ENCODE data around the gene ITPR1.

The ITPR1 gene

DNA sequence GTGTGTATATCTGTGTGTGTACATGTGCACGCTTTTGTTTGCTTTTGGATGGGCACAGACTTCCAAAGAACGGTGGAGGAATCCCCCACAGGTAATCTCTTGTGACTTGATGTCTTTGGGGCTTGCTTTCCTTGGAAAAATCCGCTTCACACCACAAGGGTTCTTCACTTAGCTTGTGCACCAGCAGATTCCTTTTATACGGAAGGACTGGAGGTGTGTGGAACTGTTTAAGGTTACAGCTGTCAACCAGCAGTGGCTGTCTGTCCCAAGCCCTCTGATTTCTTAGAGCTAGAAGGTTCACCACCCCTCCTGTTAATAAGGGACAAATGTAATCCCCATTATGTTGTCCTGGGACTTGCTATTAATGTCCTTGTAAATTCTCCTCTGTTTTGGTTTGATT is 193.5 kb downstream of the ITPR1 start:
- DNase-seq (ENCODE audit: low read depth), result no peak

DNA sequence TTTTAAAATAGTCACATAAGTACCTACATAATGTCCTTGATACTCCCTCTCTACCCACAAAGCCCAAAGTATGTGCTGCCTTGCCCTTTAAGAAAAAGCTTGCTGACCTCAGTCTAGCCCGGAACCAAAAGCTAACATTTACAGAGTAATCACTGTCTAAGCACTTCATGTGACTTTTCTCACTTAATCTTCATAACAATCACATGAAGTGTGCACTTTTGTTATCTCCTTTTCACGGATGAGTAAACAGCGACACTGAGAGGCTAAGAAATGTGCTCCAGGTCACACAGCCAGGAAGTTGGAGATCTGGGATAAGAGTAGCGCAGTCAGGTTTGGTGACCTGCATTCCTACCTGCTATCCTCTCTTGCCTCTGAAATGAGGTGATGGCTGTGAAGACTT is 194.0 kb downstream of the ITPR1 start:
- DNase-seq (ENCODE audit: low read depth), result no peak

DNA sequence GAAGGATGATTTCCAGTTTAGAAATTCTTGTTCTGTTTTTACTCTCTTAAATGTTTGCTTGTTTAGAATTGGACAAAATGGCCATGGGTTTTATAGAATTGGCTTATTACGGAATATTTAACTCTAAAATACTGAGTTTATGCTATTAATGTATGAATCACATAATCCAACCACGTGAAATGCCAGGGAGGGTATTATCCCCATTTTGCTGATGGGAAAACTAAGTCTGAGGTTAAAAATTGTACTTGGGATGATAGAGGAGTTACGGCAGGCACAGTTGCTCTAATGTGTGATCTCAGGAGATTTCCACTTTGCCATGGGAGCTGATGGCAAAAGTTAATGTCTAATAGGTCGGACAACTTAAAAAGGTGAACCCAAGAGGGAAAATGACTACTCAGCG is 194.4 kb downstream of the ITPR1 start:
- no peak for DNase-seq (ENCODE audit: low read depth)

DNA sequence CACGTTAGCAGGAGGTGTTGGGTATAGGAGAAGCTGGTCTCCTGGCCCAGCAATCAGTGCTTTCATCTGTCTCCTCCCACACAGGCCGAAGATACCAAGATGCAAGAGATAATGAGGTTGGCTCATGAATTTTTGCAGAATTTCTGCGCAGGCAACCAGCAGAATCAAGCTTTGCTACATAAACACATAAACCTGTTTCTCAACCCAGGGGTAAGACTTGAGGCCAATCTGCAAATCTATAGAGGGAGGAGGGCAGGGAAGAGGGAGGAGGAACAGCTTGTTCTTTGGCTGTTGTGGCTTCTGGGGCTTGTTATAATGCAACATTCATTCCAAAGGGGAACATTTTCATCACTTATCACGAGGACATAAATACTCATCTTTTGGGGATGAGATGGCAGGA is 195.3 kb downstream of the ITPR1 start:
- no peak for DNase-seq (ENCODE audit: low read depth)

DNA sequence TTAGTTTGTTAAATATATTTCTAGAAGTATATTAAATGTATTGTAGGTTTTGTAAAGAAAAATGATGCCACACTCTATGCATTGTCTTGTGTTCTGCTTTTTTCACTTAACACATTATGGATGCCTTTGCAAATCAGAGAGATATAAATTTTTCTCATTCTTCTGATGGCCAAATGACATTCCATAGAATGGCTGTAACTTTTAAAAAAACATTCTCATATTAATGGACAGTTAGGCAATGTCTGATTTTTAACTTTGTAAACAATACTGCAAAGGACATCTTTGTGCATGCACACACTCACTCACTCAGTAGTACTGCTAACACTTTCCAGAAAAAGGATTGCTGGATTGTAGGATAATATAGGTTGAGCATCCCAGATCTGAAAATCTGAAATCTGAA is 195.9 kb downstream of the ITPR1 start:
- DNase-seq (ENCODE audit: low read depth), result no peak

DNA sequence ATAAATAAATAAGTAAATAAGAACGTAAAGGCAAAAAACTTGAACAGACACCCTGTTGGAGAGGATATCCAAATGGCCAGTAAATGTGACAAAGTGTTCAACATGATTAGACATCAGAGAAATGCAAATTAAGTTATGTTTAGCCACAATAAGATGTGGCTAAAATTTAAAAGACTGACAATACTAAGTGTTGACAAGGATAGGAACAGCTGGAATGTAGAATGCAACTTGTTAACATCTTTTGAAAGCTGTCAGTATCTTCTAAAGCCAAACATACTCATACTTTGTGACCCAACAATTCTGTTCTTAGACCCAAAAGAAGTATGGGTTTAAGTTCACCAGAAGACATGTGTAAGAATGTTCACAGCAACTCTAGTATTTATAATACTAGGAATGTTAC is 197.1 kb downstream of the ITPR1 start:
- no peak for DNase-seq (ENCODE audit: low read depth)

DNA sequence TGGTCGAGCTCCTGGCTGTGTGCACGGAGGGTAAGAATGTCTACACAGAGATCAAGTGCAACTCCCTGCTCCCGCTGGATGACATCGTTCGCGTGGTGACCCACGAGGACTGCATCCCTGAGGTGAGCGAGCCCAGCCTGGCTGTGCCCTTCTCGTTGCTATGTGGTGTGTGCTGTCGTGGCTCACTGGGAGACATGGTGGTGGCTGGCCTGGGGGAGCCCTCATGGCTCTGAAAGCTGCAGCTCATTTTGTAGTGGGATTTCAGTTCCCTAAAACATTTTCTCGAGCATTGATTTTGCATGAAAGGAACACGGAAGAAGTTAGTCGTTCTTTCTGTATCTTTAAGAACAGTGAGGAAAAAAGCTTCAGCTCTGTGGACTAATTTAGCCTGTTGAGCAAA is 200.5 kb downstream of the ITPR1 start:
- DNase-seq (ENCODE audit: low read depth), result no peak

DNA sequence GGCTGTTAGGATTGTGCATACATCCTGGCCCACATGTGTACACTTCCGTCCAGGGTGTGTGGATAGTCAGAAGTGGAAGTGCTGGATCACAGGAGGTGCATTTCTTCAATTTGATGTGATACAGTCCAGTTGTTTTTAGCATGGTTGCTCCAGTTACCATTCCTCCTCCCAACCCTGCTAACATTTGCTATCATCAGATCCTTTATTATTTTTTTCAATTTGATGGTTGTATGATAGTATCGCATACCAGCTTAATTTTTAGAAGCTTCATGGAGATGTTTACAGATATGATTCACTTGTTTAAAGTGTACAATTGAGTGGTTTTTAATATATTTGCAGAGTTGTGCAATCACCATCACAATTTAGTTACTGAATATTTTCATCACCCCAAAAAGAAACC is 202.7 kb downstream of the ITPR1 start:
- no peak for DNase-seq (ENCODE audit: low read depth)

DNA sequence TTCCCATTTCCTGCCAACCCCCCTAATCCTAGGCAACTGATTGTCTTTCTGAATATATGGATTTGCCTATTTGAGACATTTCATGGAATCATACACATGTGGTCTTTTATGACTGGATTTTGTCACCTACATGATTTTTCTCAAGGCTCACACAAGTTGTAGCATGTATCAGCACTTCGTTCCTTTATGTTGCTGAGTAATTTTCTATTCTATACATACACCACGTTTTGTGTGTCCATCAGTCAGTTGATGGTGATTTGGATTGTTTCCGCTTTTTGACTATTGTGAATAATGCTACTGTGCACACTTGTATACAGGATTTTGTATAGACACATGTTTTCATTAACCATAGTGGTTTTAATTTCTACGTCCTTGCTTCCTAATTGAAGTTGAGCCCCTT is 203.1 kb downstream of the ITPR1 start:
- DNase-seq (ENCODE audit: low read depth), result no peak

DNA sequence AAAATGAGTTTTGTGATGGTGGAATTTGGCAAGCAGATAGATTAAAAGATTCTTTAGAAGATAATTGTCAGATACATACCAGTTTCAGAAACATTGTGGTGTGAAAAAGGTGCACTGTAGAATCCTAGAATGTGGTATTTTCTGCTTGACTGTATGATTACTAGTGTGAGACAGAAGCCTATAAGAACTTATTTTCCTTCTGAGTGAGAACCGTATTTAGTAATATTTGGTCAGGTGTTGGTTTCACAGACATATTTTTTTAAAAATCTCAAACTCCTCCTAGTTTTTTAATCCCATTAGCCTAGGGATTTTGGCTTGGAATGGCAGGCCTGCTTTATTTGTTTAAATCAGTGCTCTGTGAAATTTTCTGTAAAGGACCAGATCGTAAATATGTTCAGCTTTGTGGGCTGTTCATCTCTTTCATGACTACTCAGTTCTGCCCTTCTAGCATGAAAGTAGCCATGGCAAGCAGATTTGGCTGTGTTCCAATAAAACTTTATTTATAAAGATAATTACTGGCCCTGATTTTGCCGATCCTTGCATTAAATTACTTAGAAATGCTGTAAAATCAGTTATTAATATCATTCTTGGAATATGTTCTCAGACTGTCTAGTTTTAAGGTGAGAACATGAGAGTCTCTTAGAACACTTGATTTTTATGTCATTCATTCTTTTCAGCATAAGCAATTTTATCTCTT is 205.1 kb downstream of the ITPR1 start:
- no peak for DNase-seq (ENCODE audit: low read depth)

DNA sequence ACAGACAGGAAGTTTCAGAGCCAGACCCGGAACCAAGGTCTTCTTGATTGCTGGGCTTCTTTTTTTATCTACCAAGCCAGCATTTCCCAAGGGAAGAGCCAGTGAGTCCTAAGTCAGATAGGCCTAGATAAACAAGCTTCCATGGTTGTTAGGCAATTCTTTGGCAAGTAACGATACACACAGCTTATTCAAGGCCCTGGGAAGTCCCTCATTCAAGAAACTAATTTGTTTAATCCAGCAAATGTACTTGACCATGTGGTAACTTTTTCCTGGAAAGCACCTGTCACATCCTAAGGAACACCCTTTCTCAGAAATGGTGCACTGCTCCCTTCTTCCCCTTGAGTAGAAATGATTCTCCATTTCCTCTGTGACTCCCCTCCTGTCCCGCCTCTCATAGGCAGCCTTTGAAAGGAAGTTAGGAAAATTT is 209.9 kb downstream of the ITPR1 start:
- DNase-seq (ENCODE audit: low read depth), result no peak

DNA sequence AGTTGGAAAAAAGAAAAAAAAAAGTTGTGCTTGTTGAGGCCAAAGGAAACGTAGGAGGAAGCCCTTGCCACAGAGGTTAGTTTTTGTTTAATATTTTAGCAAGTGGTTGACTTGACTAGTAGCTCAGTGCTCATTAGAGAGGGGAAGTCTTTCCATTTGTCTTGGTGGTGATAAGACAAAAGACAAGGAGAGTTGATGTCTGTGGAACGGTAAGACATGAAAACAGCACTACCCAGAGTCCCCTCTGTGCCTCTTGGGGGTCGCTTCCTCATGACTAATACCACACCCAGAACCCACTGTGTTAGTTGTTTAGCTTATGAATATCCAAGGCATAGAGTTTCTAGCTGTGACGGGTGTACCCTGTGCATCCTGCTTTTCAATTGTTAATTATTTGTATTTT is 211.4 kb downstream of the ITPR1 start:
- DNase-seq (ENCODE audit: low read depth), result no peak

DNA sequence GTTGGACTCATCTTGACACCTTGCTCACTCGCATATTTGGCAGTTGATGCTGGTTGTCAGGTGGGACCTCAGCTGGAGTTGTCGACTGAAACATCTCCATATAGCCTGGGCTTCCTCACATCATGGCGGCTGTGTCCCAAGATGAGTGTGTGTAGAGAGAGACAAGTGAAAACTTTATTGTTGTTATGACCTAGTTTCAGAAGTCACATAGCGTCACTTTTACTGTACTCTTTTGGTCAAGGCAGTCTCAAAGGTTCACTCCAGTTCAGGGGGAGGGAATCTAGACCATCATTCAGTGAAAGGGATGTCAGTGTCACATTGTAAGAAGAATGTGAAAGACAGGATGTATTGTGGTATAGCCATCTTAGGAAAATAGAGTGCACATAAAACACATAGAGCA is 214.2 kb downstream of the ITPR1 start:
- DNase-seq (ENCODE audit: low read depth), result no peak

DNA sequence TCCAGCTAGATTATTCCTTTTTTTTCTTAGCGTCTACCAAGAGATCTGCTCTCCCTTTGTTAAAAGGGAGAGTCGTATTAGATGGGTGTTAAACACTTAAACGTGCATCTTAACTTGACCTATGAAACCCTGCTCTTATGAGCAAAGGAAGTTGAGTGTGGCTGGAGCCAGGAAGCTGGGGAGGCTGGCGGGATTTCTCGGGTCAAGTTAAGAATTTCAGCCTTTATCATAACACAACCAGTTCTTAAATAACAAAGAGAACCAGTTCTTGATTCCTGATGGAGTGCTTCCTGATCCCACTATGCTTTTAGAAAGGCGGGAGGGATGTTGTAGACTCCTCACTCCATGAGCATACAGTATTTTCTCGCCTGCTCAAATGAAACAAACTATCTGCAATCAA is 215.1 kb downstream of the ITPR1 start:
- DNase-seq (ENCODE audit: low read depth), result no peak

DNA sequence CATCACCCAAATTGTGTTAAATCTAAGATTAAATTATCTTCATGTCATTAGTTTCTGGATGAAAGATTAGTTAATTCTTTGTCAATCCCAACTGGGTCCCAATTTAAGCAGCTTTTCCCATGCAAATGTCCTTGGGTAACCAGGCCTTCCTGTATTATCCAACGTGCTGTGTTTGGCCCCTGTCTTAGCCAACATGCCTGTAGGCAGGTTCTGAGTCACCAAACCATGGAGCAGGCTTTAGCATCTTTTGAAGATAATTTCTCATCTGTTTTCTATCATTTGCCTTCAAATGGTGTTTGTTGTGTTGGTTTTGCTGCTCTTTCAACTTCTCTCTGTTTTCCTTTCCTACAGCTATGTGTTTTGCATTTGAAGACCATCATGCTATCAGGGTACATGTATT is 216.2 kb downstream of the ITPR1 start:
- DNase-seq (ENCODE audit: low read depth), result no peak

DNA sequence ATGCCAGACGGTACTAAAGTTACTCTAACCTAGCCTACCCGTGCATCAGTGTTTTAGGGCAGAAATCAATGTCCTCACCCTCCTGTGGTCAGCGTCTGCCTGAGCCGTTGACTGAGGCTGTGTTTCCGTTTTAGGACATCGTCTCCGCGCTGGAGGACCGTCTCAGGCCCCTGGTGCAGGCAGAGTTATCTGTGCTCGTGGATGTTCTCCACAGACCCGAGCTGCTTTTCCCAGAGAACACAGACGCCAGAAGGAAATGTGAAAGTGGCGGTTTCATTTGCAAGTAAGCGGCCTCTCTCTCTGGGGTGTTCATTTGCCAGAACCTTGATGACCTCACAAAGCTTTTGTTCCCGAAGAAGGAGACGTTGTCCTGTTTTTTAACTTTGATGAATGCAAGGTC is 217.0 kb downstream of the ITPR1 start:
- DNase-seq (ENCODE audit: low read depth), result no peak

DNA sequence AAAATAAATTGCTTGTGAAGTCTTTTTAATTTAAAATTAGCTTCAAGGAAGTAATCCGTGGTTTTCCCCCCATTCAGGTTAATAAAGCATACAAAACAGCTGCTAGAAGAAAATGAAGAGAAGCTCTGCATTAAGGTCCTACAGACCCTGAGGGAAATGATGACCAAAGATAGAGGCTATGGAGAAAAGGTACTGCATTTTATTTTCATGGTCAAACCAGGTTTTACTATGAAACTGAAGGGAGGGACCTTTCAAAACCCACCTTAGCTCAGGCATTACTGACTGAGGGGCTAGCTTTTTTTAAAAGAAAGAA is 218.5 kb downstream of the ITPR1 start:
- DNase-seq (ENCODE audit: low read depth), result no peak

DNA sequence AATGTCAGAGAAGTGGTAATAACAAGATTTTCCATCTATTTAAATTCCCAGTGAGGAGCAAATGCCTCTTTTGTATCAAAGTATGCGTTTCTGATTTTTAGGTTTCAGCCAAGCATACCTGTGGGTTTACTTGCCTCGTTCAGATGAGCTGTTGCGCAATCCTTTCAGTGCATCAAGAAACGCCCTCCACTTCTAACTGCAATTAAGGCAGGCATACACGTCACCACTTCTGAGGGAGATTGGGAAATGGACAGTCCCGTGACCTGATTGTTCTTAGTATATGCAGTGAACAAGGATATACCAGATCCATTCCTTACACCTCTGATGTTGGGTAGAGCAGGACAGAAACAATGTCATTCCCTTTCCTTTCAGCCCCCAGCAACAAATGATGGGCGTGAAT is 219.0 kb downstream of the ITPR1 start:
- DNase-seq (ENCODE audit: low read depth), result no peak

DNA sequence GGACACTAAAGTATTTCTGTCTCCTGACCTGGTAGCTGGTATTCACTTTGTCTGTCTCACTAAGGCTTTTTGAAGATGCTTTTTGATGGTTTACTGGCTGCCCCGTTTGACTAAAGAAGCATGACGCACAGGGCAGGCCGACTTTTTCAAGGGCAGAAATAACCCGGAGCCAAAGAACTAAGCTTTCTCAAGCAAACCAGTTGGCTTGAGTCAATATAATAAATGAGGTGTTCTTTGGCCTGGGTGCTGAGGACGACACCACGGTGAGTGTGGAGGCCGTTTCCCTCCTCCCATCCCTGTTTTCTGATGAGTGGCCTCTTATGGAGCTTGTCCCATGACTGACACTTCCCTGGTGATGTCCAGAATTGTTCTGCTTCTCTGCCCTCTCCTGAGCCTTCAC is 220.9 kb downstream of the ITPR1 start:
- DNase-seq (ENCODE audit: low read depth), result no peak

DNA sequence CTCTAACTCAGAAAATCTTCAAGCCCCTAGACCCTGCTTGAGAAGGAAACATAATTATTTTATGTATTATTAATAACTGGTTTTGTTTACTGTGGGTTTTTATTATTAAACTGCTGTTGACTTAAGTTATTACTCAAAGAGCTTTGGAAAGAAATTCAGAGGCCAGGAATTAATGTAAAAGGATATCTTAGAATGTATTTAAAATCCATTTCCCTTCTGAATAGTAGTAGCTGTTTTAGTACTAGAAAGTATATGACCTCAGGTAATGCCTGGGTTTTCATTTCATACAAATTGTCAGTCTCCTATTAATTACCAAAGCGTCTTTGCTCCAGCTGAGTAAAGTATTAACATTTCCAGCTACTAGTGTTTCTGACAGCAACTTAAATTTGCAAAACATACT is 223.1 kb downstream of the ITPR1 start:
- no peak for DNase-seq (ENCODE audit: low read depth)

DNA sequence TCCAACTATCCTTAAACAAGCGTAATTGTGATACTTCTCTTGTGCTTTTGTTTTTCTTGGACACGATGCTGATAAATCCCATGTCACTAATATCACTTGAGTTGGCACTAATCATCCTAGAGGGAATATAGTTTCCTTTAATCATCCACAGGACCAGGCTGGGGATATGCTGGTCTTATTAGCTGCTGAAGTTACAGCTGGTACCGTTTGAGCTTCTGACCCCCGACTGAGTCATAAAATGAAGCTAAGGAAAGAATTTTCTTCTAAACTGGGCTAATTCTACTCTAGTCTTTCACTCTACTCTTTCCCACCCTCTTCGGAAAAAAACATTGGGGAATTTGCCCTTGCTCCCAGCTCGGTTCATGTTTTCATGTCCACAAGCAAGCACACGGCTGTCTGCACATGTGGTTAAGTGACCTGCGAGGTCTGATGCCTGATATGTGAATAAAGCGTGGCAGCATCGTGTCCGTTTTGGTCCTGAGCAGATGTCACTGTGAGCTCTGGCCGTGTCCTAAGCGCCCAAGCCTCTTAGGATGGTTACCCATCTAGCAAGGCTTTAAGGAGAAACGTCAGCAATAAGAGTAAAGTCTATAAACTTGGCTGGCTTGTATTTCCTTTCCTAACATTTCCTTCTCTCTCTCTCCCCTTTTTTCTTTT is 223.7 kb downstream of the ITPR1 start:
- DNase-seq (ENCODE audit: low read depth), result no peak

DNA sequence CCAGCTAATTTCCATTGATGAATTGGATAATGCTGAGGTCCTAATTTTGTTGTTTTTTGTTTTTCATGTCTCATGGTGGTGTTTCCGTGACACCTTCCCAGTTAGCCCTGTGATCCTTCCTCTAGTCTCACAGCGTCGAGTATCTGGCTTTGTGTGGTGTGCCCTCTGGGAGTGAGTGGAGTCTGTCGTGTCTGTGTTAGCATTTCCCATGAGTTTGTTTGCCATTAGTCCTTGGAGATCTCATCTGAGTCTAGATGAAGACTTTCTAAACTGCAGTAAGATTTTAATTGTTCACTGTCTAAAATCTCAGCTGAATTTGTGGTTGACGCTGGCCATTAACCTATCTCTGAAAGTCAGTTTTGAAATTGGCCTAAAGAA is 224.2 kb downstream of the ITPR1 start:
- no peak for DNase-seq (ENCODE audit: low read depth)

DNA sequence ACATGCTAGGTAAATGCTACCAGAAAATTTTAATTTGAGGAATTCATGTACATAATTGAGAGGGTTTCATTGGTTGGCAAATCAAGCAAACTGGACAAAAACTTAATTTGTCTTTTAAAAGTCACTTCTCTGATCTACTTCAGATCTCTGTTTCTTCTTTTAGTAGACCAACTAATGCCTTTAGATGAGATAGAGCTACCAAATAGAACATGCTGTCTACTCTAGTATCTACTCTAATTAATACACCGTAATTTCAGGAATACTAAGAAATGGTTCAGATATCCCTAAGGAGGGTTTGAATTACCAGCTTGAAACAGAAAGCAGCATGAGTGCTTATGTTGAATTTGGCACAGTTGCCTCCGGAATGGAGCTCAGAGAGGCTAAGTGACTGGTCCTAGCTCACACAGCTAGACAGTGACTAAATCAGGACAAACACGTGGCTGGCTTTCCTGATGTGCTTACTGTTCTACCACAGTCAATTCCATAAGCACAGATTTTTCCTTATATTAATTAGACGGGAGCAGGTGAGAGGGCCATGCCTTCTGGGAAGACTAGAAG is 225.1 kb downstream of the ITPR1 start:
- DNase-seq (ENCODE audit: low read depth), result no peak

DNA sequence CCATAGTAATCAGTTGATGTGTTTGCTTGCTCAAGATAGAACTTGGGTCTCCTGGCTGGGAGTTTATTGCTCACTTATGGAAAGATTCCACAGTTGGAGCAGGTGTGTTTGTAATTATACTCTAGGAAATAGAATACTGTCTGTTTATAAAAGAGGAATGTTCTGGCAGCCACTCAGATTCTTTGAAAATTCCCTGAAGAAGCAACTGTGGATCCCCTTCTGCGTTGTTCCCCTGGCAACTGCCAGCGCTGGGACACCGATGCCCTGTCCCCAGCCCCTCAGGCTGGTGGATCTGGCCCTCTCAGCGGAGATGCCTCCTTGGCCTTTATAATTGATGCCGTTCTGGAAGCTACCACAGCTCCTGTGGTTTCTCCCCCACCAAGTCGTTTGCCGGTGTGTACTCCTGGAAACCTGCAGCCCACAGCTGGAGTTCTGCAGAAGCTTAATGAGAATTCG is 225.9 kb downstream of the ITPR1 start:
- no peak for DNase-seq (ENCODE audit: low read depth)

All from stimulated activated CD8-positive, alpha-beta memory T cell treated with anti-CD3 and anti-CD28 coated beads, Interleukin-15, amount 100 ng/mL, for 24 hours (primary cell).